HG03558 (cell line): Measurements from ENCODE around the gene TCAIM.
"Not testable (repeated sequence)": the region's sequence is repeated elsewhere in the genome, so short reads cannot be mapped to it uniquely, and the experiment has no call there.

Experiments used
- ATAC-seq: cut with Tn5 transposase; IDR thresholded peaks from one replicate; pipeline ENCODE4 v1.9.1; 2021; ENCODE audit warnings: moderate number of reproducible peaks; ENCODE audit not compliant: unreplicated experiment; ENCODE audit errors: extremely low read depth

The TCAIM gene

GRCh38 chr3:44342176-44342790, 3.7 kb downstream of the TCAIM start:
- no peak for ATAC-seq

- ATAC-seq, result no peak
Measured at GRCh38 chr3:44343421-44343820, 4.9 kb downstream of the TCAIM start.

- not testable (repeated sequence) for ATAC-seq
Measured at GRCh38 chr3:44346590-44346989, 8.0 kb downstream of the TCAIM start.

- ATAC-seq, result no peak
Measured at GRCh38 chr3:44348993-44349392, 10.4 kb downstream of the TCAIM start.

- ATAC-seq, result no peak
Measured at GRCh38 chr3:44353355-44353924, 14.9 kb downstream of the TCAIM start.

GRCh38 chr3:44355362-44356033, 16.9 kb downstream of the TCAIM start:
- no peak for ATAC-seq

- ATAC-seq, result no peak
Measured at GRCh38 chr3:44359146-44359751, 20.7 kb downstream of the TCAIM start.

GRCh38 chr3:44363591-44363990, 25.0 kb downstream of the TCAIM start:
- no peak for ATAC-seq

- no peak for ATAC-seq
Measured at GRCh38 chr3:44365952-44366351, 27.4 kb downstream of the TCAIM start.

GRCh38 chr3:44375450-44375849, 36.9 kb downstream of the TCAIM start:
- no peak for ATAC-seq

- ATAC-seq, result no peak
Measured at GRCh38 chr3:44387404-44387803, 48.8 kb downstream of the TCAIM start.

- no peak for ATAC-seq
Measured at GRCh38 chr3:44392489-44392888, 53.9 kb downstream of the TCAIM start.

GRCh38 chr3:44395714-44396113, 57.1 kb downstream of the TCAIM start:
- no peak for ATAC-seq

- ATAC-seq, result no peak
Measured at GRCh38 chr3:44396200-44397171, 57.9 kb downstream of the TCAIM start.

GRCh38 chr3:44398271-44398670, 59.7 kb downstream of the TCAIM start:
- ATAC-seq, result not testable (repeated sequence)

- no peak for ATAC-seq
Measured at GRCh38 chr3:44398853-44399252, 60.3 kb downstream of the TCAIM start.

- no peak for ATAC-seq
Measured at GRCh38 chr3:44400771-44401170, 62.2 kb downstream of the TCAIM start.

GRCh38 chr3:44402548-44402947, 64.0 kb downstream of the TCAIM start:
- no peak for ATAC-seq

- ATAC-seq, result no peak
Measured at GRCh38 chr3:44409640-44410410, 71.3 kb downstream of the TCAIM start.
